ENCODE data around the gene LYZL1.
"Not testable (repeated sequence)": the region's sequence is repeated elsewhere in the genome, so short reads cannot be mapped to it uniquely, and the experiment has no call there.

LYZL1 gene

GRCh38 chr10:29287635-29288034 is 1.2 kb upstream of the LYZL1 start:
- H3K4me3 ChIP-seq (ENCODE audit: low read depth, low read length): no peak overlapping the region
- TF ChIP-seq, protein P1, sequence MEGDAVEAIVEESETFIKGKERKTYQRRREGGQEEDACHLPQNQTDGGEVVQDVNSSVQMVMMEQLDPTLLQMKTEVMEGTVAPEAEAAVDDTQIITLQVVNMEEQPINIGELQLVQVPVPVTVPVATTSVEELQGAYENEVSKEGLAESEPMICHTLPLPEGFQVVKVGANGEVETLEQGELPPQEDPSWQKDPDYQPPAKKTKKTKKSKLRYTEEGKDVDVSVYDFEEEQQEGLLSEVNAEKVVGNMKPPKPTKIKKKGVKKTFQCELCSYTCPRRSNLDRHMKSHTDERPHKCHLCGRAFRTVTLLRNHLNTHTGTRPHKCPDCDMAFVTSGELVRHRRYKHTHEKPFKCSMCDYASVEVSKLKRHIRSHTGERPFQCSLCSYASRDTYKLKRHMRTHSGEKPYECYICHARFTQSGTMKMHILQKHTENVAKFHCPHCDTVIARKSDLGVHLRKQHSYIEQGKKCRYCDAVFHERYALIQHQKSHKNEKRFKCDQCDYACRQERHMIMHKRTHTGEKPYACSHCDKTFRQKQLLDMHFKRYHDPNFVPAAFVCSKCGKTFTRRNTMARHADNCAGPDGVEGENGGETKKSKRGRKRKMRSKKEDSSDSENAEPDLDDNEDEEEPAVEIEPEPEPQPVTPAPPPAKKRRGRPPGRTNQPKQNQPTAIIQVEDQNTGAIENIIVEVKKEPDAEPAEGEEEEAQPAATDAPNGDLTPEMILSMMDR (conservative IDR thresholded peaks at IDR 0.05; ENCODE audit: low read depth, low read length): no peak
- no peak for DNase-seq (ENCODE audit: low read depth)

DNA sequence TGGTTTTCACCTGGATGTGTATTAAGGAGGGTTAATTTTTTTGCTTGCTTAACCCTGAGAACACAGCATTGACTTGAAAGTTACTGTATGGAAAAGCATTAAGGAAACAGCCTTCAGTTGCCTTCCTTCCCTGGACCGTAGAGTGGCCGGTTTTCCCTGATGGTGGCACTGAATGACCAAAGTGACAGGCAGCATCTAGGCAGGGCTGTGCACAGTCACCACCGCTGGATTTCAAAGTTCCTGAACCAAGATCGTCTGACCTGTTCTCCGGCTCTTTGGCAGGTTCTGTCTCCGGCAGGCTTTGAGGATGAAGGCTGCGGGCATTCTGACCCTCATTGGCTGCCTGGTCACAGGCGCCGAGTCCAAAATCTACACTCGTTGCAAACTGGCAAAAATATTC is 2.7 kb downstream of the LYZL1 start:
- not testable (repeated sequence) for DNase-seq (ENCODE audit: low read depth); H3K4me3 ChIP-seq (ENCODE audit: low read depth, low read length)

DNA sequence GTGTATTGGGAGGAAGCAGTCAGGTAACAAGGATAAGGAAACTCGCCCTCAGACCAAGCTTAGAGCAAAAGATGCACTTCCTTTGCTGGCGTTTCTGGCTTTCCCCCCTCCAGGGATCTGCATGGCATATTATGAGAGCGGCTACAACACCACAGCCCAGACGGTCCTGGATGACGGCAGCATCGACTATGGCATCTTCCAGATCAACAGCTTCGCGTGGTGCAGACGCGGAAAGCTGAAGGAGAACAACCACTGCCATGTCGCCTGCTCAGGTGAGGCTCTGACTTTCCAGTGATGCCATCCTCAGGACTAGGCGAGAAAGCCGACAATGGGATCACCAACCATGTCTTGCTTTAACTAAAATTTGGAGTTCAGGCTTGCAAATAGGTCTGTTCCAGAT is 3.5 kb downstream of the LYZL1 start:
- not testable (repeated sequence) for H3K4me3 ChIP-seq (ENCODE audit: low read depth, low read length); DNase-seq (ENCODE audit: low read depth)

DNA sequence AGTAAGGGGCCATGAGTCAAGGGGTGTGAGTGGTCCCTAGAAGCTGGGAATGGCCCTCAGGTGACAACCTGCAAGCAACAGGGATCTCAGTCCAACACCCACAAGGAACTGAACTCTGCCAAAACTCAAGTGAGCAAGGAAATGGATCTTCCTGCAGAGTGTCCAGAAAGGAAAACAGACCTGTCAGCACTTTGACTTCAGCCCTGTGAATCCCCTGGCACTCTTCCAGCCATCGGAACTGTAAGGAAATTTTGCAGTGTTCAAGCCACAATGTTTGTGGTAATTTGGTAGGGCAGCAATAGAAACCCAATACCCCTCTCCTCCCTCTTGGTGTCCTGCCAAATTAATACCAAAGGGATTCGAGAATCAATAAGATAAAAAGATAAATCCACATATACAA is 6.9 kb downstream of the LYZL1 start:
- DNase-seq (ENCODE audit: low read depth): peak; percentile 65
- TF ChIP-seq, protein P1 (conservative IDR thresholded peaks at IDR 0.05; ENCODE audit: low read depth, low read length): no peak
- no peak overlapping the region for H3K4me3 ChIP-seq (ENCODE audit: low read depth, low read length)

- H3K4me3 ChIP-seq (ENCODE audit: low read depth, low read length): no peak overlapping the region
- DNase-seq (ENCODE audit: low read depth): peak; percentile 42
- TF ChIP-seq, protein P1 (conservative IDR thresholded peaks at IDR 0.05; ENCODE audit: low read depth, low read length): no peak
These were observed 8.8 kb downstream of the LYZL1 start for GRCh38 chr10:29297678-29298077.

- DNase-seq (ENCODE audit: low read depth): no peak
- TF ChIP-seq, protein P1 (conservative IDR thresholded peaks at IDR 0.05; ENCODE audit: low read depth, low read length): no peak
These were observed 12.6 kb downstream of the LYZL1 start for GRCh38 chr10:29301359-29301910.

GRCh38 chr10:29302499-29302898 is 13.6 kb downstream of the LYZL1 start:
- no peak overlapping the region for H3K4me3 ChIP-seq (ENCODE audit: low read depth, low read length)
- TF ChIP-seq, protein P1 (conservative IDR thresholded peaks at IDR 0.05; ENCODE audit: low read depth, low read length): no peak
- no peak for DNase-seq (ENCODE audit: low read depth)

More at GRCh38 chr10:29301359-29301910, 12.6 kb downstream of the LYZL1 start:
- H3K4me3 ChIP-seq (ENCODE audit: low read depth, low read length): no peak overlapping the region

DNA sequence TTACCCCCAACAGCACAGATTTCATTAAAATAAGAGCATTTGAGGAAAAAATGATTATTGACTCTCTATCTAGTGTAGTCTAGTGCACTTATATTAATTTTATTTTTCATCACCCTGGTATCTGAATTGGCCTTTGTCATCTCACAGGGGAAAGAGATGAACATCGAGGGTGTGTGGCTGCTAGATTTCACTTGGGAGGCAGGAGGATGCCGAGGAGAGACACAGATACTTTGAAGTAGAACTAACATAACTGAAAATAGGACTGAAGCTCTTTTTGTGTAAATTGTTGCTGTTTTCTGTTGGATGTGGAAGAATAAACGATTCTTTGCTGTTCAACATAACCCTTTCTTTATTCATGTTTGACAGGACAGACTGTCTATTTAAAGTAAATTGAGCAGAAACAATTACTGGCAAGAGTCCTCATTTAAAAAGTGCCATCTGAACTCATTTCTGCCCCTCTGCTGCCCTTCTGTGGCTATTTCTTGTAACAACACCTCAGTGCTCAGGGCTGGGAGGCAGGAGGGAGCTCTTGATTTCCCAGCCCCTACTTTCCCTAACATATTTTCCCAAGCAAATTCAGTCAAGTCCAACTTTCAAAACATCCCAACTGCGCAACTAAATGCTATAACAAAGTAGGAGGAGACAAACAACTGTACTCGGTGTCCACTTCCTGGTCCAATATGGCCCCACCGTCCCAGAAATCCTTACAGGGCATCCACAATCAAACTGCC is 15.6 kb downstream of the LYZL1 start:
- H3K4me3 ChIP-seq (ENCODE audit: low read depth, low read length): peak overlapping the region; percentile 23
- TF ChIP-seq, protein P1 (conservative IDR thresholded peaks at IDR 0.05; ENCODE audit: low read depth, low read length): peak; percentile 87
- peak; percentile 87 for DNase-seq (ENCODE audit: low read depth)
